CD4-positive, alpha-beta T cell treated with Interferon gamma for 1 hour (primary cell): Measurements from ENCODE around the gene DDO.

Source experiments
- DNase-seq: peaks from one replicate; pipeline ENCODE4 v3.0.0-alpha.2; 2020

DDO gene

GRCh38 chr6:110419028-110419739 lies 3.8 kb upstream of the DDO start:
- DNase-seq, result no peak

- DNase-seq, result no peak
Observed at GRCh38 chr6:110418594-110418993, 3.2 kb upstream of the DDO start.

GRCh38 chr6:110414669-110415068 lies 706 bp downstream of the DDO start:
- no peak for DNase-seq

GRCh38 chr6:110412360-110412759 lies 3.0 kb downstream of the DDO start:
- DNase-seq, result no peak

GRCh38 chr6:110410511-110410910 lies 4.9 kb downstream of the DDO start:
- no peak for DNase-seq

GRCh38 chr6:110409794-110410193 lies 5.6 kb downstream of the DDO start:
- no peak for DNase-seq

- no peak for DNase-seq
Observed at GRCh38 chr6:110408901-110409300, 6.5 kb downstream of the DDO start.

- DNase-seq, result no peak
Observed at GRCh38 chr6:110404607-110405006, 10.8 kb downstream of the DDO start.

- DNase-seq, result no peak
Observed at GRCh38 chr6:110401585-110402176, 13.7 kb downstream of the DDO start.

- no peak for DNase-seq
Observed at GRCh38 chr6:110400208-110400607, 15.2 kb downstream of the DDO start.

GRCh38 chr6:110399219-110400071 lies 15.9 kb downstream of the DDO start:
- no peak for DNase-seq

- no peak for DNase-seq
Observed at GRCh38 chr6:110398778-110399177, 16.6 kb downstream of the DDO start.

- no peak for DNase-seq
Observed at GRCh38 chr6:110395221-110395620, 20.2 kb downstream of the DDO start.

- no peak for DNase-seq
Observed at GRCh38 chr6:110394409-110394808, 21.0 kb downstream of the DDO start.

GRCh38 chr6:110392727-110393126 lies 22.6 kb downstream of the DDO start:
- no peak for DNase-seq

GRCh38 chr6:110390404-110390803 lies 25.0 kb downstream of the DDO start:
- no peak for DNase-seq

GRCh38 chr6:110389689-110390382 lies 25.5 kb downstream of the DDO start:
- DNase-seq, result no peak

- DNase-seq, result no peak
Observed at GRCh38 chr6:110387986-110388385, 27.4 kb downstream of the DDO start.

- DNase-seq, result no peak
Observed at GRCh38 chr6:110385458-110385863, 29.9 kb downstream of the DDO start.

GRCh38 chr6:110378552-110378951 lies 36.8 kb downstream of the DDO start:
- DNase-seq, result no peak

- no peak for DNase-seq
Observed at GRCh38 chr6:110369066-110369465, 46.3 kb downstream of the DDO start.

- no peak for DNase-seq
Observed at GRCh38 chr6:110368284-110368683, 47.1 kb downstream of the DDO start.

GRCh38 chr6:110367825-110368224 lies 47.5 kb downstream of the DDO start:
- DNase-seq, result no peak
